BJ (cell line): ENCODE data around the gene NOL11. TPM values are rescaled to one million over a fixed set of nuclear protein-coding genes. Genes with fewer than 3 reads are reported as not detected.
A peak's percentile ranks its signal among the peaks of the same experiment; 100 is the strongest.
"Not testable (repeated sequence)": the region's sequence is repeated elsewhere in the genome, so short reads cannot be mapped to it uniquely, and the experiment has no call there.

Experiments
- CTCF ChIA-PET: fragments of 350-600 bp; formaldehyde crosslinking; extraction: SDS; loops from one replicate; lab custom pipeline; 2021; ENCODE audit warnings: antibody characterized with exemption, inconsistent platforms; lab: Yijun Ruan, JAX
- POLR2A ChIA-PET: fragments of 300-600 bp; sonication (Branson Sonifier 250); formaldehyde crosslinking; extraction: SDS; loops from one replicate; lab custom pipeline; 2021; ENCODE audit warnings: antibody characterized with exemption; lab: Charles Lee
- DNase-seq: peaks from one replicate; pipeline ENCODE4 v3.0.0-alpha.2; 2011; ENCODE audit warnings: low read depth
- H3K27me3 ChIP-seq: 2 replicates; pipeline ENCODE4 v1.6.0; 2011; ENCODE audit warnings: low read length; ENCODE audit not compliant: control insufficient read depth, insufficient read depth
- H3K36me3 ChIP-seq: 2 replicates; pipeline ENCODE4 v1.5.1; 2011; ENCODE audit warnings: low read length; ENCODE audit not compliant: control insufficient read depth, insufficient read depth
- H3K4me3 ChIP-seq: 2 replicates; pipeline ENCODE4 v1.5.1; 2011; ENCODE audit warnings: low read depth, mild to moderate bottlenecking, control low read depth, low read length
- CTCF ChIP-seq: IDR thresholded peaks from 2 replicates; pipeline ENCODE4 v1.5.1; 2011; ENCODE audit warnings: low read depth, mild to moderate bottlenecking, control low read depth, inconsistent platforms, low read length, moderate library complexity; ENCODE audit not compliant: insufficient read depth
- polyA plus RNA-seq: library from polyadenylated mRNA; depleted of rRNA; stranded (reverse); fragments of >200 nt; gene quantifications from 2 replicates; pipeline ENCODE4 v1.2.3, GENCODE V29; 2011

Gene NOL11
- polyA plus RNA-seq, 1 experiment, result 18.0 TPM

- no peak overlapping the region for H3K4me3 ChIP-seq
- no peak for DNase-seq
- ChIA-PET POLR2A (no interaction called here), CTCF (interaction anchor here (1.0 kb wide), 1 partner anchor 36 kb away, joined by 4 read pairs; no protein-coding TSS in a partner anchor)
- H3K27me3 ChIP-seq, result no peaks in the 10 kb centered on the region
- TF ChIP-seq CTCF, result no peak
- peaks cover 2% of the 10 kb centered on the region; the same call in 1 of the 2 replicates for H3K36me3 ChIP-seq
Observed at GRCh38 chr17:67753026-67753425, 35.3 kb downstream of the NOL11 start.

GRCh38 chr17:67754001-67754400 lies 36.3 kb downstream of the NOL11 start:
- ChIA-PET POLR2A (no interaction called here), CTCF (no interaction called here)
- no peak for DNase-seq
- Histone ChIP-seq H3K36me3 (peaks cover 2% of the 10 kb centered on the region; the same call in 1 of the 2 replicates), H3K4me3 (no peak overlapping the region), H3K27me3 (no peaks in the 10 kb centered on the region)
- no peak for TF ChIP-seq CTCF

- POLR2A ChIA-PET, H3K4me3 ChIP-seq, DNase-seq, CTCF ChIA-PET, H3K36me3 ChIP-seq, H3K27me3 ChIP-seq: not testable (repeated sequence)
Observed at GRCh38 chr17:67754686-67755085, 37.0 kb downstream of the NOL11 start.

GRCh38 chr17:67756766-67757165 lies 39.0 kb downstream of the NOL11 start:
- H3K36me3 ChIP-seq, H3K27me3 ChIP-seq, POLR2A ChIA-PET, DNase-seq, H3K4me3 ChIP-seq: not testable (repeated sequence)
- CTCF ChIA-PET, result interaction anchor here (1.3 kb wide), 1 partner anchor 19 kb away, joined by 3 read pairs; no protein-coding TSS in a partner anchor

GRCh38 chr17:67759355-67760171 lies 41.8 kb downstream of the NOL11 start:
- CTCF ChIA-PET, result interaction anchor here (0.8 kb wide), 1 partner anchor 11 kb away, joined by 3 read pairs; no protein-coding TSS in a partner anchor
- H3K36me3 ChIP-seq, result no peaks in the 10 kb centered on the region
- POLR2A ChIA-PET, result interaction anchor here (0.6 kb wide), 1 partner anchor 13 kb away, joined by 3 read pairs; no protein-coding TSS in a partner anchor

More at GRCh38 chr17:67759355-67760171, 41.8 kb downstream of the NOL11 start:
- H3K4me3 ChIP-seq, result no peak overlapping the region
- DNase-seq, result peak; percentile 9
- TF ChIP-seq CTCF, result no peak
- H3K27me3 ChIP-seq, result no peaks in the 10 kb centered on the region
